GM12892 (cell line): Measurements from ENCODE around the gene KCNJ6.

Source experiments
- POLR2A ChIP-seq: IDR thresholded peaks from 2 replicates; pipeline ENCODE4 v1.6.1; 2011; ENCODE audit warnings: low read depth, low read length, control low read depth
- POLR2AphosphoS5 ChIP-seq: IDR thresholded peaks from 2 replicates; pipeline ENCODE4 v1.6.1; 2011; ENCODE audit warnings: low read depth, low read length, control low read depth
- TAF1 ChIP-seq: IDR thresholded peaks from 2 replicates; pipeline ENCODE4 v1.6.1; 2011; ENCODE audit warnings: low read depth, mild to moderate bottlenecking, control low read depth, low read length, borderline replicate concordance

- TF ChIP-seq POLR2A = no peak
- no peak for TF ChIP-seq TAF1
- no peak for TF ChIP-seq POLR2AphosphoS5
Observed at GRCh38 chr21:37683396-37684114, 232.7 kb downstream of the KCNJ6 start.
